Endodermal cell (in vitro differentiated cells): ENCODE results near the gene CDH2. TPM values are rescaled to one million over a fixed set of nuclear protein-coding genes. Genes with fewer than 3 reads are reported as not detected.

ENCODE experiments used
- DNase-seq: peaks from one replicate; pipeline ENCODE4 v3.0.0-alpha.2; 2017
- H3K27ac ChIP-seq: 2 replicates; pipeline ENCODE4 v1.5.1; 2013; ENCODE audit warnings: mild to moderate bottlenecking, low read depth, low read length, moderate library complexity
- H3K27me3 ChIP-seq: 2 replicates; pipeline ENCODE4 v1.6.1; 2013; ENCODE audit warnings: mild to moderate bottlenecking, low read length, moderate library complexity; ENCODE audit not compliant: insufficient read depth, control insufficient read depth, poor library complexity, severe bottlenecking
- H3K36me3 ChIP-seq: 2 replicates; pipeline ENCODE4 v1.7.0; 2013; ENCODE audit warnings: mild to moderate bottlenecking, low read length, moderate library complexity; ENCODE audit not compliant: control insufficient read depth, insufficient read depth
- H3K4me1 ChIP-seq: one replicate; pipeline ENCODE4 v1.7.0; 2013; ENCODE audit warnings: low read length; ENCODE audit not compliant: control insufficient read depth, insufficient read depth
- H3K4me3 ChIP-seq: 2 replicates; pipeline ENCODE4 v1.5.1; 2013; ENCODE audit warnings: mild to moderate bottlenecking, low read length, moderate library complexity
- H3K9ac ChIP-seq: 2 replicates; pipeline ENCODE4 v1.6.1; 2013; ENCODE audit warnings: mild to moderate bottlenecking, low read length, moderate library complexity; ENCODE audit not compliant: poor library complexity, severe bottlenecking; ENCODE audit errors: extremely low read depth
- H3K9me3 ChIP-seq: 2 replicates; pipeline ENCODE4 v1.6.1; 2013; ENCODE audit warnings: mild to moderate bottlenecking, low read length, moderate library complexity; ENCODE audit not compliant: control insufficient read depth
- H3K27ac Mint-ChIP-seq: 2 replicates; pipeline ENCODE4 v1.8.0; 2020; ENCODE audit warnings: mixed read lengths
- H3K27me3 Mint-ChIP-seq: 2 replicates; pipeline ENCODE4 v1.8.0; 2021; ENCODE audit warnings: mild to moderate bottlenecking, mixed read lengths; ENCODE audit not compliant: insufficient read depth
- H3K36me3 Mint-ChIP-seq: 2 replicates; pipeline ENCODE4 v1.8.0; 2020; ENCODE audit warnings: low read depth, mixed read lengths
- H3K4me1 Mint-ChIP-seq: 2 replicates; pipeline ENCODE4 v1.8.0; 2020; ENCODE audit warnings: mixed read lengths
- H3K4me3 Mint-ChIP-seq: 2 replicates; pipeline ENCODE4 v1.8.0; 2020; ENCODE audit warnings: mild to moderate bottlenecking, moderate library complexity, mixed read lengths
- H3K9me3 Mint-ChIP-seq: 2 replicates; pipeline ENCODE4 v1.8.0; 2020; ENCODE audit warnings: mild to moderate bottlenecking, mixed read lengths
- WGBS, 2 experiments: methylation state at CpG; one replicate each; pipeline versions ENCODE4 v1.1.5 to v1.1.7; 2013; ENCODE audit warnings: missing lambda C conversion rate in 2 of 2, mixed read lengths in 1 of 2; ENCODE audit not compliant: insufficient coverage in 1 of 2, insufficient read length in 1 of 2; 5-methylcytosine and 5-hydroxymethylcytosine counted together
- total RNA-seq, 2 donors: library from RNA; stranded (reverse); fragmentation: NEBNext Ultra II Directional in 1 of 2; extraction: Animal tissue kit (Norgen Biotek cat#: 25700) in 1 of 2; gene quantifications; 2 replicates in 1 of 2; 3 replicates in 1 of 2; pipeline ENCODE4 v1.2.1, GENCODE V29; 2021
- TF ChIP-seq, protein P1 (sequence below): fragments of 200-600 bp; sonication (generic); conservative IDR thresholded peaks from 2 replicates; pipeline ENCODE4 v1.5.0; 2021; ENCODE audit warnings: antibody characterized with exemption, mild to moderate bottlenecking

The CDH2 gene
- total RNA-seq, 2 donors from 2014 or later = 486 to 572 TPM

DNA sequence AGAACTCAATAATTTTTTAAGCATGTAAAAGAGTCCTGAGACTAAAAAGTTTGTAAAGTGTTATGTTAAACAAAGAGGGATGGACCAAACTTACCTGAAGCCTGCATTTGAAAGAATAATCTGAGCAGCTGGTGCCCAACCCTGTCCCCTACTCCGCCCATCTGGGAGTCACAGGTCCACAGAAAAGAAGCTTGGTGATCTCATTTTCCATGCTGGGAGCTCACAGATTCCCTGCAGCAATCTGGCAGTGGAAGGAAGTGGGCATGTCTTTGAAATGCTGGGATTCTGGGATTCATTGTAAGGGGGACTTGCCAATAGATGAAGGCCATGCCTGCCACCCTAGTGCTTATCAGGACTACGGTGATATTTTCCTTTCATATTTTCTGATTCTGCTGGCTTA, 17.9 kb downstream of the CDH2 start:
- H3K27me3 ChIP-seq = no peaks in the 10 kb centered on the region
- TF ChIP-seq, protein P1, sequence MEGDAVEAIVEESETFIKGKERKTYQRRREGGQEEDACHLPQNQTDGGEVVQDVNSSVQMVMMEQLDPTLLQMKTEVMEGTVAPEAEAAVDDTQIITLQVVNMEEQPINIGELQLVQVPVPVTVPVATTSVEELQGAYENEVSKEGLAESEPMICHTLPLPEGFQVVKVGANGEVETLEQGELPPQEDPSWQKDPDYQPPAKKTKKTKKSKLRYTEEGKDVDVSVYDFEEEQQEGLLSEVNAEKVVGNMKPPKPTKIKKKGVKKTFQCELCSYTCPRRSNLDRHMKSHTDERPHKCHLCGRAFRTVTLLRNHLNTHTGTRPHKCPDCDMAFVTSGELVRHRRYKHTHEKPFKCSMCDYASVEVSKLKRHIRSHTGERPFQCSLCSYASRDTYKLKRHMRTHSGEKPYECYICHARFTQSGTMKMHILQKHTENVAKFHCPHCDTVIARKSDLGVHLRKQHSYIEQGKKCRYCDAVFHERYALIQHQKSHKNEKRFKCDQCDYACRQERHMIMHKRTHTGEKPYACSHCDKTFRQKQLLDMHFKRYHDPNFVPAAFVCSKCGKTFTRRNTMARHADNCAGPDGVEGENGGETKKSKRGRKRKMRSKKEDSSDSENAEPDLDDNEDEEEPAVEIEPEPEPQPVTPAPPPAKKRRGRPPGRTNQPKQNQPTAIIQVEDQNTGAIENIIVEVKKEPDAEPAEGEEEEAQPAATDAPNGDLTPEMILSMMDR = no peak
- H3K9ac ChIP-seq = no peak overlapping the region
- Mint-ChIP-seq H3K4me3 (no peak overlapping the region), H3K36me3 (peaks cover 26% of the 10 kb centered on the region), H3K27me3 (no peaks in the 10 kb centered on the region), H3K9me3 (no peaks in the 10 kb centered on the region), H3K27ac (peak overlapping the region; percentile 74), H3K4me1 (peaks cover 84% of the 10 kb centered on the region)
- no peaks in the 10 kb centered on the region for H3K9me3 ChIP-seq
- no peak overlapping the region for H3K27ac ChIP-seq
- H3K4me1 ChIP-seq = peaks cover 50% of the 10 kb centered on the region
- H3K4me3 ChIP-seq = no peak overlapping the region
- peaks cover 68% of the 10 kb centered on the region for H3K36me3 ChIP-seq
- DNase-seq = no peak
- WGBS, 2 experiments = 88 to 91% methylated on average over 2 of the region's 2 CpGs

DNA sequence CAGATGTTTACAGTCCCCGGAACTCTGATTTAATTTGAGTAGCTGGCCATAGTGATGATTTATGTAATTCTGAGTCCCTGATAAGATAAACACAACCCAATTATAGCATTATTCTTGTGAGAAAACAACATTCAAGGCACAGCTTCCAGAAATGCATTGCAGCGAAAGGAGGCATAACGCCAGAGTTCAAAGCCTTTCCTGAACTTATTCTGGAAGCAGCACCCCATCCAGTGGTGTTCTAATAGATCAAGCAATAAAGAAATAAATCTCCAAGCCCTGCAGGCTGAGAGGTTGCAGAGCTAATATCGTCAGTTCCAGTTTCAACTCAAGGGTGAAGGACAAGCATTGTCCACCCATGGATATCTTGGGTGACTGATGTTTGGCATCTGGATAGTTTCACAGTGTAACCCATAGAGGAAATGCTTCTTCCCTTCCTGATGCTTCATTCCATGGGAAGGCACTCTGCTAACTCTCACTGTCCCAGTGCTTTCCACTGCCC, 18.8 kb downstream of the CDH2 start:
- Histone ChIP-seq H3K9me3 (no peaks in the 10 kb centered on the region), H3K27ac (no peak overlapping the region), H3K27me3 (no peaks in the 10 kb centered on the region), H3K4me1 (peaks cover 57% of the 10 kb centered on the region), H3K9ac (no peak overlapping the region), H3K4me3 (peak overlapping the region; percentile 43), H3K36me3 (peaks cover 74% of the 10 kb centered on the region)
- Mint-ChIP-seq H3K36me3 (peaks cover 26% of the 10 kb centered on the region), H3K27me3 (no peaks in the 10 kb centered on the region), H3K27ac (no peak overlapping the region), H3K4me1 (peaks cover 84% of the 10 kb centered on the region), H3K9me3 (no peaks in the 10 kb centered on the region), H3K4me3 (no peak overlapping the region)
- DNase-seq = no peak
- WGBS, 2 experiments = 93 to 94% methylated on average over 3 to 4 of the region's 4 CpGs
- TF ChIP-seq, protein P1 = no peak

DNA sequence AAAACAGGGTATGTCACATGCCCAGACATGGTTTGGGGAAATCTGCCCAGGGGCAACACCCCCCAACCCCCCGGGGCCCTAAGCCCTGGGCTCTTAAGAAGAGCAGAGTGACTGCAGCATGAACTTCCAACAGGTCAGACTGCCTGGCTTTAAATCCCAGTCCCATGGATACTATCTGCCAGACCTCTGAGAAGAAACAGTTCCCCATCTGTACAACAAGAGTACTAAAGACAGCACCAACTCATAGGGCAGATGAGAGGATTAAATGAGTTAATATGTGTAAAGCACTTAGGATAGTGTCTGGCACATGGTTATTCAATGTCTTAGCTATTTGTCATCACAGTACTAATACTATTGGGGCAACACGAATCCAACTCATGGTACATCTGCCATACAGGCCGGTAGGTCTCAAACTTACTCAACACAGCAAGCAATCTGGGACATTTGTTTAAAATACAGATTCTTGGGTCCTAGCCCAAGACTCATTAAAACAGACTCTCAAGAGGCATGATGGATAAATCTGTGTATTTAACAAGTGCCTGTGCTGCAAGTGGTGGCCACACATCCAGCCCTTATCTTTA, 23.4 kb downstream of the CDH2 start:
- H3K27ac Mint-ChIP-seq = no peak overlapping the region
- H3K4me1 Mint-ChIP-seq = peaks cover 85% of the 10 kb centered on the region
- H3K4me3 ChIP-seq = peak overlapping the region; percentile 61
- H3K36me3 ChIP-seq = peaks cover 62% of the 10 kb centered on the region
- H3K4me1 ChIP-seq = peaks cover 62% of the 10 kb centered on the region
- TF ChIP-seq, protein P1 = no peak
- no peaks in the 10 kb centered on the region for H3K9me3 ChIP-seq
- H3K27ac ChIP-seq = no peak overlapping the region
- WGBS, 2 experiments = 85% methylated on average over 3 of the region's 3 CpGs; no CpG with 5 or more reads in 1 of the 2 experiments
- H3K9me3 Mint-ChIP-seq = no peaks in the 10 kb centered on the region
- H3K4me3 Mint-ChIP-seq = no peak overlapping the region
- peaks cover 13% of the 10 kb centered on the region for H3K36me3 Mint-ChIP-seq
- no peak for DNase-seq
- H3K9ac ChIP-seq = no peak overlapping the region
- H3K27me3 ChIP-seq = no peaks in the 10 kb centered on the region
- no peaks in the 10 kb centered on the region for H3K27me3 Mint-ChIP-seq
